ENCODE data around the gene OR52M1.

DNA sequence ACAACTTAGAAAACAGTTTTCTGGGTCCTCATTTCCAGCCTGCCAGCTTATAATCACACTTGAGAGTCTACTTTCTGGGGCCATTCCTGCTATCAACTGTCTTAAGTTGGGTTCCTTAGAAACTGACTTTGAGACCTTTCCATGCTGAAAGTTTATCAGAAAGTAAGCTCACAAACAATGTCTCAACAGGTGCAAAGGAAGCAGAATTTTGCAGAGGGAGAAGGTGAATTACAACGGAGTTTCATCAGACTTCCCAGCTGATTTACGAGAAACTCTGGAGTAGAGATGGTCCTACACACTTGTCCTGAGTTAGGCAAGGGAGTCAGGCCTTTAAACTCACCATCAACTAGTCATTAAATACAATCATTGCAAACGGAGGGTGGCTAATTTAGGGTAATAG is 31.9 kb downstream of the OR52M1 start:
- TF ChIP-seq EZH2 (IDR thresholded peaks at IDR 0.05) (no peak), POLR2AphosphoS5 (IDR thresholded peaks at IDR 0.05; ENCODE audit: borderline replicate concordance, low read depth, low read length) (no peak)
